ENCODE data around the gene PDE9A.
A peak's percentile ranks its signal among the peaks of the same experiment; 100 is the strongest.

The PDE9A gene

GRCh38 chr21:42673633-42674328 is 20.4 kb downstream of the PDE9A start:
- no peak for DNase-seq

DNA sequence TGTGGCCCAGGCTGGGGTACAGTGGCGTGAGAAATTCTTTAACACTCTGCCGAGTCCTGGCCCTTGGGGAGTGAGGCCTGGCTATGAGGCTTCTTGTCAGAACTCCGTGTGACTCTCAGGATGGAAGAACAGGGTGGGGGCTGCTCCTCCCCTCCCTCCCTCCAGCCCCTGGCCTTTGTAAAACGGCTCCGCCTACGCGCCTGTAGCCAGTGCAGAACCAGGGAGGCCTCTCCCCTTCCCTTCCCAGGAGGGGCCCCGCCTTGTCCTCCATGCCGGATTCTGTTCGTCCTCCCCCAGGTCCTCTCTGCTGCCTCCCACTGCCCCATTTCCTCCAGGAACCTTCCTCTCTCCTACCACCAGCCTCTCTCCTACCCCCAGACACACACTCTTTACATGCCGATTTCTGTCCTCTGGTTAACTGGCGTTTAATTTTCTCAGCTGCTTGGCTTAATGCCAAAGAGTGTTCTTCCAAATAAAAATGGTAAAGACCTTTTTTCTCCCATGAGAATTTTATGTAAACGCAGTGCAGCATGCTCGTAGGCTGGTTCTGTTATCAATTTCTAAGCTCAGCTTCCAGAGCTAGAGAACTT is 21.0 kb downstream of the PDE9A start:
- DNase-seq, result no peak

- no peak for DNase-seq
These were observed 22.0 kb downstream of the PDE9A start for GRCh38 chr21:42675403-42675802.

GRCh38 chr21:42676808-42677207 is 23.4 kb downstream of the PDE9A start:
- DNase-seq, result no peak

DNA sequence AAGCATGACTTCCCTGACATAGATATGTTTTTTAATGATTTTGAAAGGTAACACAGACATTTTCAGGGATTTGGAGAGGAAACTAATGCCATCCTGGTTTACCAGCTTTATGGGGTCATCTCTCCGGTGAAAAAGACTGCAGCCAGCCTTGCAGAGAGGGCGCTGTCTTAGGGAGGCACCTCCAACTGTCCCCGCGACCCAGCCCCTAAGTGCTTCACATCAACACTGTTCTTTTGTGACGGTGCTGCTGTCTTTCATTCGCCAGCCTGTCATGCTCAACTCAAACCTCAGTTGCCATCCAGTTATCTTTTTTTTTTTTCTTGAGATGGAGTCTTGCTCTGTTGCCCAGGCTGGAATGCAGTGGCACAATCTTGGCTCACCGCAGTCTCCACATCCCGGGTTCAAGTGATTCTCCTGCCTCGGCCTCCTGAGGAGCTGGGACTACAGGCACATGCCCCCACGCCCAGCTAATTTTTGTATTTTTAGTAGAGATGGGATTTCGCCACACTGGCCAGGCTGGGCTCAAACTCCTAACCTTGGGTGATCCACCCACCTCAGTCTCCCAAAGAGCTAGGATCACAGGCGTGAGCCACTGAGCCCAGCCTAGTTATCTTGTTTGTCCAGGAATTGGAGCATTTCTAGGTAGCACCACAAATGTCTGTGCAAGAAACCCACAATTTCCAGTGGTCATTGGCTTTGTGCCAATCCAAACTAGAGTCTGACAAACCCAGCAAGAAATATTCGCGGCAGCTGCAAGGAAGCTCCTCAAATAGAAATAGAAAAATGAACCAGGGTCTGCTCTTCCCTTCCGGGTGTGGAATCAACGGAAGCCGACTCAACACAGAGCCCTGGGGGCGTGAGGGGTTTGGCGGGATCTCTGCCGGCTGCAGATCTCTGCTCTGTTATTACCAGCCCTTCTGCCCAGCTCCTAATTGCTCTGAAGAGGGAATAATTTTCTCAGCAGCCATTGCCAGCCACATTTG is 24.2 kb downstream of the PDE9A start:
- peak; percentile 40 for DNase-seq

GRCh38 chr21:42678618-42679295 is 25.3 kb downstream of the PDE9A start:
- DNase-seq, result no peak

DNA sequence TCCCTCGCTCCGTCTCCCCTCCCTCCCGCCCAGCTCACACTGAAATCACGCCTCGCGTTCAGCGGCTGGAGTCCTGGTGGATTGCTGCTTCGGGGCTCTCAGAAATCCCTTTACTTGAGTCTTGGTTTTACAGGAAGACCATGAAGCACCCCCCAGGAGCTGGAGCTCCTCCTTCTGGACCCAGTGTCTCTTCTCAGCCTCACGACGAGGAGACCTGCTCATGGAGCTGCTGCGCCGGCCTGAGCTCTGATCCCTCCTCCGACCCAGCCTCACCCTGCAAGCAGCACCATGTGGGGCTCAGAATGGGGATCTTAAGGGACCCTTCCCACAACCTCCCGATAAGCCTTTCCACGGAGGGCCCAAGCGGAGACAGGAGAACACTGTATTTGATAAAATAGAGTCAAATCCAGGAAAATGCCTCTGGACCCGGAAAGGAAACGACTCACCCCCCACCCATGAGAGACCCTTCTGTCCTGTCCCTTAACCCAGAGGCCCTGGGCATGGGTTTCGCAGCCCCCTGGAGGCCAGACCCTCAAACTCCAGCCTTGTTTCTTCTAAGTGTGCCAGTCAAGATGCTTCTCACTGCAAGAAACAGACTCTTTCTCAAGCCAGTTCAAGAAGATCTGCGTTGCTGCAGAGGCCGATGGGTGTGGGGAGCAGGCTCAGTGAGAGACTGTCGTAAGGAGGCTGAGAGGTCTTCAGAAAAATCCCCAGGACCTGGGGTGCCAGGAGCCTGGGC is 26.1 kb downstream of the PDE9A start:
- DNase-seq, result no peak

- DNase-seq, result no peak
These were observed 26.6 kb downstream of the PDE9A start for GRCh38 chr21:42680058-42680330.

DNA sequence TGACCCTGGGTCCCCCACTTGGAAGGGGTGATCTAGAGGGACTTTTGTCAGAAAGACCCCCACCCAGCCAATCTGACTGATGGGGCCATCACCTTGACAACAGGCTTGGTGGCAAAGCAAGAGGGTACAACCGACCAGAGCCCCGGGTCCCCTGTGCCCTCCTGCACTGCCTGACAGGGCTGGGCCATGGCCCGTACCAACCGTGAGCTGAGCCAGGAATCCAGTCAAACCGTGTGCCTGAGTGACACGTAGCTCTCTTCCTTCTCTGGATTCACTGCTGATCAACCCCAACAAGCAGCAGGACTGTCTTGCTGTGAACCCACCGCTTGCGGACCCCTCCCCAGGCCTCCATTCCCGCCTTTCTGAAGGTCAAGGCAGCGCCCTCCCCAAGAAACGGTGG is 27.0 kb downstream of the PDE9A start:
- DNase-seq, result no peak

- DNase-seq, result no peak
These were observed 28.1 kb downstream of the PDE9A start for GRCh38 chr21:42681296-42682206.

DNA sequence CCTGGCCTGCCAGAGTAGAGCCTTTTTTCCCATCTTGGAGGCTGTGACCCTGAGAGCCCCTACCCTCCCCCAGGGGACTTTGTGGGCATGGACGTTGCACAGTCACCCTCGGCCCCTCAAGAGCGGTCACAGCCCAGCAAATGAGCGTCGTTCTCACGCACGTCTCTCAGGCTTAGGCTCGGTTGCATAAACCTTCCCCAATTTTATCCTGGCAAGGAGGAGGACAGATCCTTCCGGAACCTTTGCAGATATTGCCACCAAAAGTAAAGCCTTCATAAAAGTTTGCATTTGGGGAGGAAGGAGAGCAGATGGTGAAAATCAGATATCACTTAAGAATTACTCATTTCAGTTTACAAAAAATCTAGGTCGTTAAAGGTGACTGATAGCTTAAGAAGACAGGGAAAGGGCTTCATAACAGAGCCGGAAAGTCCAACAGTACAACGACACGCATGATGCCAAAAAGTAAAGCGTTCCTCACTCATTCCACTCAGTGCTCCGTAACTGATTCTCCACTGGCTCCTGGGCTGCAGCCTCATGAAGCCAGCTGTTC is 29.3 kb downstream of the PDE9A start:
- DNase-seq, result no peak

DNA sequence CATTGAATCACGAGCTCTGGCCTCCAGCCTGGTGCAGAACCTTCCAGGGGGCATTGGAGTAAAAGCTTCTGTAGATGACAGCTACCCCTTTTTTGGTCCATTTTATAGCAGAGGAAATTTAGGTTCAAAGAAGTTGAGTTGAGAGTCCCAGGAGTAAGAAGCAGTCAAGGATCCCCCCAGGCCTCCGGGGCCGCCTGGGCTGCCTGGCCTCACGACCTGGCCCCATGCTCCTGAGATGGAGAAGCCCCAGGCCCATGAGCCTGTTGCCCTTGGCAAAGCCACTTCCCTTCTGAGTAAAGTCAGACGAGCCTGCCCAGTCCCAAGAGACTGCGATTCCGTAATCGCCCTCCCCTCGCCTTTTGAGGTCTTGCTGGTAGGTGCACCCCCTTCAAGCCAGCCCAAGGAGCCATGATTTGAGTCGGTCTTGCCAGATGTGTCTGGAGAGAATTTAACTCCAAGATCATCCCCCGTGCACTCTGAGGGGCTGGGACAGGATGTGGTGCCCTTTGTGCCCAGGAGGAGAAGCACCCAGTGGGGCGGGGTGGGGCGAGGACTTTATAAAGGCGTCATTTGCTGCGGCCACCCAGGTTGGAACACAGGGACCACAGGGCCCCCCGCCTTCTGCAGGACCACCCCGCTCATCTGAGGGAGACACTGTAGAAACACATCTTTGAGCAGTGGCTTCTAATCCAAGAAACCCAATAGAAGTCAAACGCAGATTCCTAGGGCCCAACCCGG is 30.1 kb downstream of the PDE9A start:
- DNase-seq, result no peak

- no peak for DNase-seq
These were observed 30.9 kb downstream of the PDE9A start for GRCh38 chr21:42684109-42684916.

DNA sequence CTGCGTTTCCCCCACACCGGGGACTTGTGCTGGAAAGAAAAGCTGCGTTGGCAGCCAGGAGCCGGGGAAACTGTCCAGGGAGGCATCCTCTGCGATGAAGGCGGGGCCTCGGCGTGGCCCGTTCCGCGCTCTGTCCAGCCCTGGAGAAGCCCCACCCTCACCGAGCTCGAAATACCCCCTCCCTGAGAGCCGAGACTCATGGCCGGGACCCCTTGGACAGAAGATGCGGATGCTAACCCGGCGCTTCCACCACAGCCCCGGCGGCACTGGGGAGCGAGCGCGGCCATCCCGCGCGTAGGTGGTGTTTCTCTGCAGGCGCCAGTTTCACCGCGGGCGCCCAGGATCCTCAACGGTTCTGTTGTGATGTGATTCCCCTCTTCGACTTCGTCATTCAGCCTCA is 31.6 kb downstream of the PDE9A start:
- DNase-seq, result no peak

DNA sequence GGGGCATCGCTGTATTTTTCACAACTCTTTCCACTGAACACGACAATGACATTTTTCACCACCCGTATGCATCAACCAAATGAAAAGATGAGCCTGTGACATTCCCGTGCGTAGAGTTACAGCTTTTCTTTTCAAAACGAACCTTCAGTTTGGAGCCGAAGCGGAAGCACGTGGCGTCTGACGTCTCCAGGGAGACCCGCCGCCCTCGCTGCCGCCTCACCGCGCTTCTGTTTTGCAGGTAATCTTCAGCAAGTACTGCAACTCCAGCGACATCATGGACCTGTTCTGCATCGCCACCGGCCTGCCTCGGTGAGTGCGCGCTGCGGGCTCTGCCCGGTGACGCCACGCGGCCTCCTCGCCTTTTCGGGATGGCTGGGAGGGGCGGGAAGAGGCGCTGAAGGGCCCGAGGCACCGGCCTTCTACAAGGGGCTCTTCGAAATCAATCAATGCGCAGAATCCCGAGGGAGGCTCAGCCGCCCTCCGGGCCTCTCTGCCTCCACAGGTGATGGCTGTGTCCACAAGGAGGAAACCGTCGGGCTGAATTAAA is 32.6 kb downstream of the PDE9A start:
- DNase-seq, result no peak

GRCh38 chr21:42687796-42688195 is 34.4 kb downstream of the PDE9A start:
- DNase-seq, result no peak

- DNase-seq, result no peak
These were observed 34.9 kb downstream of the PDE9A start for GRCh38 chr21:42688226-42688840.

GRCh38 chr21:42688841-42689371 is 35.5 kb downstream of the PDE9A start:
- DNase-seq, result no peak

Measured in fibroblast of skin of abdomen (primary cell).